GM18909 (cell line): ENCODE results near the gene DDX4.

Source experiments
- ATAC-seq: cut with Tn5 transposase; IDR thresholded peaks from one replicate; pipeline ENCODE4 v1.9.1; 2021; ENCODE audit warnings: mild to moderate bottlenecking; ENCODE audit not compliant: unreplicated experiment, poor library complexity

Gene DDX4

DNA sequence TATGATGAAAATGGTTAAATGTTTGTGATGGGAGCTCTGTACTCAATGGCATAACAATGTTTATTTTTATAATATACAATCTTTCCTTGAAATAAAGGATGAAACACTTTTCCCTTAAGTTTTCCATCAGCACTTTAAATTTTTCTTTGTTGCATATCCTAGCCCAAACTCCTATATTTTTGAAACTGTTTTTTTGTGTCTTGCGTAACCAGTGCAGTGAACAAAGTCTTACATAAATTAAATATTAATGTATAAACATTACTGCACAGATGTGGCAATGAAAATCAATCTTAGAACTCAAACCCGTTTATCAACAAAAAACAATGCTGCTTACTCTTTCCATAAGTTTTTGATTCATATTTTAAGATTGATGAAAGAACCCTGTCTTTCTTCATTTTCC, 79.2 kb downstream of the DDX4 start:
- no peak for ATAC-seq

DNA sequence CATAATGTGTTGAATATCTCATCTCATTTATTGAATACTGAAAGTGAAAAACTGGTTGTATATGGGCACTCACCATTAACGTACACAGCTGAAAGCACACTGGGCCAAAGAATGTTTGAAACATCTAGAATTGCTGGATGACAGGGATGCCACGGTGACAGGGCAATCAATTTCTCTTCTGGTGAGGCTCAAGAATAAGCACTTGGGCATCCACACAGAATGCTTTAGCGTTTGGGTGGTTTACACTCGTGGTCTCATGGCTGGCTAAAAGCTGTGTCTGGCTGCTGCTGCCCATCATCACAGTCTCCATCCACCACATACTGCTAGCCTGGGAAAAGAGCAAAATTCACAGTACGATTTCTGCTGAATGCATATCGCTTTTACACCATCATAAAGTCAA, 82.6 kb downstream of the DDX4 start:
- ATAC-seq: no peak

- no peak for ATAC-seq
Observed at GRCh38 chr5:55821731-55822512, 84.1 kb downstream of the DDX4 start.

- no peak for ATAC-seq
Observed at GRCh38 chr5:55823151-55823796, 85.4 kb downstream of the DDX4 start.

DNA sequence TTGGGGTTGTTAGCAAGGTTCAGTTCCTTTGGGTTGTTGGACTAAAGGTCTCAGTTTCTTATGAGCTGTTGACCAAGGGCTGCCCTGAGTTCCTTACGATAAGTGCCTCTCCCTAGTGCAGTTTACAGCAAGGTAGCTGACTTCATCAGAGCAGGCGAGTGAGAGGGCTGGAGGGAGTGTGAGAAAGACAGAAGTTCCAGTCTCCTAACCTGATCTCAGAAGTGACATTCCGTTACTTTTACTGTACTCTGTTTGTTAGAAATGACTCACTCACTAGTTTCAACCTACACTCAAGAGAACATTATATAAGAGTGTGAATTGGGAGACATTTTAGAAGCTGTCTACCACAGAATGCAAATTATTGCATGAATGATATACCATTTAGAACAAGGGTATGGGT, 92.1 kb downstream of the DDX4 start:
- ATAC-seq: no peak

DNA sequence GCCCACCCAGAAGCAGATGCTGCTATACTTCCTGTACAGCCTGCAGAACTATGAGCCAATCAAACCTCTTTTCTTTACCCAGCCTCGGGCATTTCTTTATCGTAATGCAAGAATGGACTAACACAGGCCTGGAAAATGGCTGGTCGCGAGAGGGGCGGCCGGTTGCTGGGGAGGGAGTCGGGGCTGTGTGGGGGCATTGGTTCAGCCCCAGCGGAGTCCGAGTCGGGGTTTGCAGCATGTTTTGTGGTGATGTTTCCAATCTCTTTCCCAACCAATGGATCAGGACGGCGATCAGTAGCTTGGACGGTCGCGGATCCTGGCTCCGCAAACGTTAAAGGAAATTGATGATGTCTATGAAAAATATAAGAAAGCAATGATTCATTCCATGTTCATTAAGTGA, 94.6 kb downstream of the DDX4 start:
- ATAC-seq: no peak

- no peak for ATAC-seq
Observed at GRCh38 chr5:55836191-55836590, 98.3 kb downstream of the DDX4 start.

DNA sequence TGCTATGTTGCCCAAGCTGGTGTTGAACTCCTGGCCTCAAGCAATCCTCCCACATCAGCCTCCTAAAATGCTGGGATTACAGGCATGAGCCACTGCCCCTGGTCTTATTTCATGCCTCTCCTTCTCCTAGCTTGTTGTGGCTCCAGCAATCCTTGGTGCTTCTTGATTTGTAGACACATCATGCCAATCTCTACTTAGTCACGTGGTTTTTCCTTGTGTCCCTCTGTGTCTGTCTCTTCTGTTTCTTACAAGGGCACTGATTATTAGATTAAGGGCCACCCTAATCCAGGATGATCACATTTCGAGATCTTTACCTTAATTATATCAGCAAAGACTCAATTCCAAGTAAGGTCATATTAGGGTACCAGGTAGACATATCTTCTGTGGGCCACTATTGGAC, 104.1 kb downstream of the DDX4 start:
- ATAC-seq: no peak

GRCh38 chr5:55847837-55848236, 110.0 kb downstream of the DDX4 start:
- ATAC-seq: no peak

DNA sequence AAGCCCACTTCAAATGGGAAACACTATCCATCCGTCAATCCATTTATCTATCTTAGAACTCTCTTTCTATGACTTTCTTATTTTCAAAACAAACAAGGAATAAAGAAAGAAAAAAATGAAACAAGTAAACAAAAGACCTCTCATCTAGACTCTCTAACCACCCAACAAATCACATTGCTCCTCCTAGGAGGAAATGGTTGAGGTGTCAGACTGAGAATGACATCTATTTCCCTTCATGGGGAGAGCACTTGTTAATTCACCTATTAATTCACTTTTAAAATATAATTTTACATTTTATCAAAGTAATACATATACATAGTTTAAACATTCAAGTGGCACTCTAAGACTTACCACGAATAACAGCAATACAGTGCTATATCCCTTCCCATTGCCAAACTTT, 110.9 kb downstream of the DDX4 start:
- ATAC-seq: no peak

DNA sequence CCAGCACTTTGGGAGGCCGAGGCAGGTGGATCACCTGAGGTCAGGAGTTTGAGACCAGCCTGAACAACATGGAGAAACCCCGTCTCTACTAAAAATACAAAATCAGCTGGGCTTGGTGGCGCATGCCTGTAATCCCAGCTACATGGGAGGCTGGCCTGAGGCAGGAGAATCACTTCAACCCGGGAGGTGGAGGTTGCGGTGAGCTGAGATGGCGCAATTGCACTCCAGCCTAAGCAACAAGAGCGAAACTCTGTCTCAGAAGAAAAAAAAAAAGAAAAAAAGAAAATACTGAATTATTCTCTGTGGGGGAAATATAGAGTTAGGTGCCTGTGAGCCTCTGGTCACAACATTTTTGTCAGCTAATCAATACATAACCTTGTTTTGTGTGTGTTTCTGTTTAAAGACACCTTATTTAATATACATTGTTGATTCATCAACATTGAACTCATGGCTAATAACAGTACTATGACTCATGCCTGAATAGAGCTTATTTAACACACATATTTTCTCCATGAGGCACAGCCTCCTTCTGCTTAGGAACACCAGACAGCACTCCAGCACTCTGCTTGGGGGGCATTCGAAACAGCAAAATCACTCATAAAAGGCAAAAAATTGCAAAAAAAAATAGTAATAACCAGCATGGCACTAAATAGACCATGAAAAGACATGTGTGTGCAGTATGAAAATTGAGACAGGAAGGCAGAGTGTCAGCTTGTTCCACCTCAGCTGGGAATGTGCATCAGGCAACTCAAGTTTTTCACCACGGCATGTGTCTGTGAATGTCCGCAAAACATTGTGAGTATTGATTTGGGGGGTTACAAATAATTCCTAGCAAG, 113.2 kb downstream of the DDX4 start, which contains the start of gene IL31RA:
Gene IL31RA (plus strand): TSS at position 519 of the 836 bp plus-strand sequence. CDS start 214 bp downstream, at position 733.
- no peak for ATAC-seq

DNA sequence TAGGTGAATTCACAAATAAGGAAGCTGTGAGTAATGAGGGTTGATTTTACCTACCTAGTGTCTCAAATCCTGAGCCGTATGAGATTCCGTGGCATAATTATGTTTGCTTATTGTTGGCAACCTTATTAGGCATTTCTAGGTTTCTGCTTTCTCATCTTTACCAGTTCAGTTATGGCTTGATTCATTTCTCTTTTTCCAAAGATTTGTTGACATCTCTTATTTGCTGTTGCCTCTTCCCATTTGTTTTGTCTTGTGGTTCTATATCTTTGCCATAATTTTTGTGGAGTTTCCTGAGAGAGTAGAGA, 113.8 kb downstream of the DDX4 start:
- no peak for ATAC-seq

GRCh38 chr5:55852503-55852902, 114.6 kb downstream of the DDX4 start:
- ATAC-seq: no peak

GRCh38 chr5:55853041-55853670, 115.3 kb downstream of the DDX4 start:
- no peak for ATAC-seq

GRCh38 chr5:55853818-55854217, 116.0 kb downstream of the DDX4 start:
- no peak for ATAC-seq

- ATAC-seq: no peak
Observed at GRCh38 chr5:55855509-55855908, 117.6 kb downstream of the DDX4 start.

- no peak for ATAC-seq
Observed at GRCh38 chr5:55856516-55857246, 118.8 kb downstream of the DDX4 start.

DNA sequence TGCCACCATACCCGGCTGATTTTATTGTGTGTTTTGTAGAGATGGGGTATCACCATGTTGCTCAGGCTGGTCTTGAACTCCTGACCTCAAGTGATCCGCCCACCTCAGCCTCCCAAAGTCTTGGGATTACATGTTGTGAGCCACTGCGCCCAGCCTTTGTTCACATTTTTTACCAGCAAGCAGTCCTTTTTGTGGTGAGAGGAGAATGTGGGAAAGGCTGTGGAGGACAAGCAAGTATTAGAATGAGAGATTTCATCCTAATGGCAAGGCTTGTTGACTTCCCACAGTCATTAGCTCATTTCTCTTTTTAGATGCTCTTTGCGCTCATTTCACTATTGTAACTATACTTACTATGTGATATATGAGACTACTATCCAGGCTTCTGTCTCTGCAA, 119.4 kb downstream of the DDX4 start:
- ATAC-seq: no peak

DNA sequence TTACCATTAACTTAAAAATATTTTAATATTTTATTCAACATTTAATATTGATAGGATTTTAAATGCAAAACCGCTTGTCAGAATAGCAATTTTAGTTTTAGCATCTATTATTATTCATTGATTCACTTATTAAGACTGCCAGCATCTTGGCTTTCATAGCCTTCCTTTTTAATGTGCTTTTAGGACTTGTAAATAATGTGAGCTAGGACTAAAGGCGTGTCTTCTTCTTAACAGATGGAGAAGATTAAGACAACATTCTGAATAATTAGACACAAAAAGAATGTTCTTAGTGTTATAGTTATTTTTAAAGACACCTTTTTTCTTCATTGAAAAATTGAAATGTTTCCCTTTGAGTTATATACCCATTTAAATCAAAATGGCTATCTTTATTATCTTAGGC, 120.2 kb downstream of the DDX4 start:
- ATAC-seq: no peak

GRCh38 chr5:55860288-55860687, 122.4 kb downstream of the DDX4 start:
- no peak for ATAC-seq
